Kidney (tissue), 14 donors: ENCODE measurements around the gene TRAPPC4. TPM values are rescaled to one million over a fixed set of nuclear protein-coding genes. Genes with fewer than 3 reads are reported as not detected.

Source experiments
- DNase-seq, 5 donors: peaks; one replicate each; pipeline ENCODE4 v3.0.0-alpha.2; 2013 to 2020
- FAIRE-seq: peaks from 2 replicates; lab custom pipeline; 2012; peaks lifted over from hg19 to GRCh38; lab: Jason Lieb, UNC
- H3K27ac ChIP-seq, 2 donors: one replicate each; pipeline ENCODE4 v1.7.0; 2013; ENCODE audit warnings: low read depth in 2 of 2, low read length in 2 of 2, inconsistent platforms in 1 of 2
- H3K27me3 ChIP-seq: one replicate; pipeline ENCODE4 v1.7.1; 2013; ENCODE audit warnings: low read length, inconsistent platforms; ENCODE audit not compliant: control insufficient read depth, insufficient read depth
- H3K36me3 ChIP-seq, 3 donors: one replicate each; pipeline versions ENCODE4 v1.7.0 to v1.7.1; 2013; ENCODE audit warnings: low read length in 3 of 3, control low read depth in 1 of 3, inconsistent platforms in 1 of 3; ENCODE audit not compliant: insufficient read depth in 3 of 3, control insufficient read depth in 2 of 3
- H3K4me1 ChIP-seq, 3 donors: one replicate each; pipeline versions ENCODE4 v1.7.0 to v1.7.1; 2013; ENCODE audit warnings: low read length in 3 of 3, inconsistent platforms in 1 of 3, low read depth in 1 of 3; ENCODE audit not compliant: control insufficient read depth in 2 of 3, insufficient read depth in 2 of 3
- H3K4me3 ChIP-seq, 3 donors: one replicate each; pipeline versions ENCODE4 v1.7.0 to v1.8.1; 2013; ENCODE audit warnings: low read length in 3 of 3, control low read depth in 1 of 3, inconsistent platforms in 1 of 3
- H3K9ac ChIP-seq, 3 donors: one replicate each; pipeline versions ENCODE4 v1.7.0 to v1.7.1; 2013; ENCODE audit warnings: low read length in 3 of 3, control low read depth in 1 of 3, inconsistent platforms in 1 of 3
- H3K9me3 ChIP-seq, 3 donors: one replicate each; pipeline versions ENCODE4 v1.7.0 to v1.7.1; 2013; ENCODE audit warnings: low read length in 3 of 3, control low read depth in 1 of 3, inconsistent platforms in 1 of 3; ENCODE audit not compliant: control insufficient read depth in 2 of 3, insufficient read depth in 1 of 3
- intact Hi-C: fragments of 100-400 bp; cut with DNase I; formaldehyde crosslinking; loops from one replicate; pipeline ENCODE4 v1.11.1; 2022
- polyA plus RNA-seq: library from polyadenylated mRNA; stranded (reverse); fragments of 350-450 nt; fragmentation: Illumina TruSeq; extraction: RNeasy Lipid Tissue Mini Kit (QIAGEN cat#74804); gene quantifications from one replicate; pipeline ENCODE4 v1.2.3, GENCODE V29; 2014; ENCODE audit warnings: low read depth, low replicate concordance; ENCODE audit not compliant: insufficient read depth
- total RNA-seq: library from RNA; stranded (reverse); fragmentation: NEBNext Ultra II Directional; extraction: Animal tissue kit (Norgen Biotek cat#: 25700); gene quantifications from one replicate; pipeline ENCODE4 v1.2.1, GENCODE V29; 2021
- TF ChIP-seq, protein P1 (sequence below): IDR thresholded peaks from 3 replicates; pipeline ENCODE4 v1.5.1; 2012; ENCODE audit warnings: mild to moderate bottlenecking, moderate library complexity, borderline replicate concordance; ENCODE audit not compliant: insufficient read depth; ENCODE audit errors: extremely low read depth
- donor health status: control.
- donor health status: control.
- donor health status: control.
- donor health status: control.
- donor health status: control.
- donor health status: DM: yes; HTN: yes; CAD: no.
- donor health status: Normal renal cell carcinoma (clear cell type).

Gene TRAPPC4
- total and polyA plus RNA-seq, 2 donors from 2014 or later: 82.6 to 136 TPM

DNA sequence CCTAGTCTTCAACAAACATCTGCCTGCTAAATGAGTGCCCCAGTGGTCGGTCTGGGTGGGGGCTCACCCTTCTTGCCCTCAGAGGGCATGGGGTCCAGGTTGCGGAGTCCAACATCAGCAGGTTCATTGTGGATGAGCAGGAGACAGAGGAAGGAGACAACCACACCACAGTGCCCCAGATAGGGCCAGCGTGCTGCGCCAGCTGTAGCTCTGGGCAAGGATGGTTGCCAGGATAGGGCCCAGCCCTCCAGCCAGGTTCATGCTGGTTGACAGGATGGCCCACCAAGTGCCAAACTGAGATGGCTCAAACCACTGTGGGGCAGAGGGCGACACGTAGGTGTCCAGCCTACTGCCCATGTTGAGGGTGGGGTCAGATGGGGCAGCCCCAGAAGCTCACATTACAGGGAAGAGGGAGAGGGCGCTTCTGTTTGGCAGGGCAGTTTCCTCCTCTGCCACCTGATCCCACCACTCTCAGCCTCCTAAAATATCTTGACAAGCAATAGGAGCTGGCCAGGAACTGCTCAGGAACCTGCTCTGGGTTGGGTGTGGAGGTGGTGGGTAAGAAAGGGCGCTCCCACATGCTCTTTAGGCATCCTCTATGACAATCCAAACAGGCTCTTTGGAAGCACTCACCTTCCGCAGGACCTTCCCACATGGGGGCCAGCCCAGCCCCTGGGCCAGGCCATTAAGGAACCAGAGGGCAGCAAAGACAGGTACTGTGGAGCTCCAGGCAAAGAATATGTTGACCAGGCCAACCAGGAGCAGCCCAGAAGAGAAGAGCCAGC is 9.2 kb downstream of the TRAPPC4 start:
- H3K27ac ChIP-seq: no peak overlapping the region
- no peak for FAIRE-seq
- H3K4me3 ChIP-seq: peak overlapping the region in 2 of 3 donors; percentile 78 to 91
- H3K36me3 ChIP-seq: peaks cover 5 to 41% (median 28%) of the 10 kb centered on the region in 3 donors
- H3K27me3 ChIP-seq: no peaks in the 10 kb centered on the region
- no peaks in the 10 kb centered on the region for H3K9me3 ChIP-seq
- H3K4me1 ChIP-seq: peaks cover 5 to 46% (median 44%) of the 10 kb centered on the region in 3 donors
- intact Hi-C loops: no loop called here
- H3K9ac ChIP-seq: peak overlapping the region in 1 of 3 donors; percentile 54
- DNase-seq: no peak
- TF ChIP-seq, protein P1, sequence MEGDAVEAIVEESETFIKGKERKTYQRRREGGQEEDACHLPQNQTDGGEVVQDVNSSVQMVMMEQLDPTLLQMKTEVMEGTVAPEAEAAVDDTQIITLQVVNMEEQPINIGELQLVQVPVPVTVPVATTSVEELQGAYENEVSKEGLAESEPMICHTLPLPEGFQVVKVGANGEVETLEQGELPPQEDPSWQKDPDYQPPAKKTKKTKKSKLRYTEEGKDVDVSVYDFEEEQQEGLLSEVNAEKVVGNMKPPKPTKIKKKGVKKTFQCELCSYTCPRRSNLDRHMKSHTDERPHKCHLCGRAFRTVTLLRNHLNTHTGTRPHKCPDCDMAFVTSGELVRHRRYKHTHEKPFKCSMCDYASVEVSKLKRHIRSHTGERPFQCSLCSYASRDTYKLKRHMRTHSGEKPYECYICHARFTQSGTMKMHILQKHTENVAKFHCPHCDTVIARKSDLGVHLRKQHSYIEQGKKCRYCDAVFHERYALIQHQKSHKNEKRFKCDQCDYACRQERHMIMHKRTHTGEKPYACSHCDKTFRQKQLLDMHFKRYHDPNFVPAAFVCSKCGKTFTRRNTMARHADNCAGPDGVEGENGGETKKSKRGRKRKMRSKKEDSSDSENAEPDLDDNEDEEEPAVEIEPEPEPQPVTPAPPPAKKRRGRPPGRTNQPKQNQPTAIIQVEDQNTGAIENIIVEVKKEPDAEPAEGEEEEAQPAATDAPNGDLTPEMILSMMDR: no peak

DNA sequence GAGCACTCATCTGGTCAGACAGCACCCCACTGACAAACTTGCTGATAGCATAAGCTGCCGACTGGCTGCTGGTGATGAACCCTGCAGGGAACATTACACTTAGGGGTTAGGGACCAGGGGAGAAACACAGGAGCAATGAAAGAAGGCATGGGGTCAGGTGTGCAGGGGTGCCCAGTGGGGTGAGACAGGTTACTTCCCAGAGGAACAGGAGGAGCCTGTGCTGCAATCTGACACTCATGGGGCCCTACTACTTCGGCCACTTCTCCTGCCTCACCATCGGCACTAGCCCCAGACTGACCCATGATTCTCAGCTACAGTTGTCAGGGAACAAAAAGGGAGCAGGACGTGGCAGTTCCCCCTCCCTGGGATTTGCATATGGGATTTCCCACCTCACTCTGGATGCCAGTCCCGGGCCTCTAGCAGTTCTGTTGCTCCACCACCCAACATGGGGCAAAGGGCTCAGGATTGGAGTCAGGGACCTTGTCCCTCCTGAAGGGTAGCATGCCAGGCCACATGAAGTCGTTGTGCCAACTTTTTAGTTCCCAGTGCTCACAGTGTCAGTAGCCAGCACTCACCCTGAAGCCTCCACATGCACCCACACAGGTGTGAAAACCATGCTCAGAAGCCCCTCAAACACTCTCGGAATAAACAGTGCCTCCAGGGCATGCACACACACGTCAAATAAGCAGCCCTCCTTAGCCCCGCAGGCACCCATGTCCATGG is 9.9 kb downstream of the TRAPPC4 start:
- peak overlapping the region; percentile 52 to 91 (median 78) for H3K4me3 ChIP-seq
- peak in 2 of 5 donors; percentile 14 to 37 for DNase-seq
- TF ChIP-seq, protein P1: no peak
- FAIRE-seq: no peak
- peaks cover 2 to 35% (median 26%) of the 10 kb centered on the region in 3 donors for H3K36me3 ChIP-seq
- H3K27ac ChIP-seq: peak overlapping the region; percentile 36 to 69
- no peaks in the 10 kb centered on the region for H3K27me3 ChIP-seq
- intact Hi-C loops: no loop called here
- peak overlapping the region in 2 of 3 donors; percentile 67 to 89 for H3K9ac ChIP-seq
- no peaks in the 10 kb centered on the region for H3K9me3 ChIP-seq
- peaks cover 5 to 42% (median 40%) of the 10 kb centered on the region in 3 donors for H3K4me1 ChIP-seq

DNA sequence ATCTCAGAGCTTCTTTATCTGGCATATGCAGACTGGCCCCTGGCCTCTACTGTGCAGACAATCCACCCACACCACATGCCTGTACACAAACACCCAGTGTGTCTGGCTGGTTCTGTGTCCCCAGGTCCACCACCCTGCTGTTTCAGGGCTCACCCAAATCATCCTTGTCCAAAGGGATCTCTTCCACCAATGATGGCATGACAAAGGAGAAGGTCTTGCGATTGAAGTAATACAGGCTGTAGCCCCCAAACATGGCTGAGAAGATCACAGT is 10.4 kb downstream of the TRAPPC4 start:
- H3K27ac ChIP-seq: peak overlapping the region; percentile 36 to 69
- peaks cover 2 to 30% (median 23%) of the 10 kb centered on the region in 3 donors for H3K36me3 ChIP-seq
- H3K4me1 ChIP-seq: peaks cover 5 to 37% (median 35%) of the 10 kb centered on the region in 3 donors
- FAIRE-seq (no peak), DNase-seq (no peak)
- no peaks in the 10 kb centered on the region for H3K9me3 ChIP-seq
- intact Hi-C loops: no loop called here
- H3K27me3 ChIP-seq: no peaks in the 10 kb centered on the region
- peak overlapping the region; percentile 1 to 89 (median 67) for H3K9ac ChIP-seq
- H3K4me3 ChIP-seq: peak overlapping the region; percentile 52 to 91 (median 78)
- TF ChIP-seq, protein P1: no peak
